HCT116 (cell line): ENCODE data around the gene HOXC4. TPM values are rescaled to one million over a fixed set of nuclear protein-coding genes. Genes with fewer than 3 reads are reported as not detected.

Experiments
- ATAC-seq: fragments of 200-7000 bp; cut with Tn5 transposase; 2 replicates; pipeline ENCODE4 v1.9.1; 2020; ENCODE audit warnings: mild to moderate bottlenecking, moderate library complexity
- BruUV-seq: library from RNA; stranded (reverse); fragments of 400-500 nt; replicated peaks from 2 replicates; lab custom pipeline; 2021; lab: Mats Ljungman, UMichigan
- CTCF ChIA-PET: fragments of 300-600 bp; sonication (Branson Sonifier 250); formaldehyde crosslinking; loops from one replicate; lab custom pipeline; 2021; ENCODE audit warnings: antibody characterized with exemption; lab: Charles Lee
- POLR2A ChIA-PET: fragments of 300-600, 350-600 bp; sonication (Branson Sonifier 250); formaldehyde crosslinking; loops from one replicate; lab custom pipeline; 2021; ENCODE audit warnings: antibody characterized with exemption; lab: Charles Lee
- RAD21 ChIA-PET, 2 experiments: fragments of 300-600 bp; sonication (Branson Sonifier 250); formaldehyde crosslinking; loops; one replicate each; lab custom pipeline; 2023; ENCODE audit warnings: low total read pairs in 2 of 2; ENCODE audit not compliant: uncharacterized antibody in 2 of 2, unreplicated experiment in 2 of 2, low non-redundant PET in 1 of 2; lab: Charles Lee
- DNase-seq: peaks from one replicate; pipeline ENCODE4 v3.0.0-alpha.2; 2010; ENCODE audit warnings: low read depth, low spot score
- H2AFZ ChIP-seq: fragments of 200-600 bp; shearing (Covaris generic), sonication (generic); 2 replicates; pipeline ENCODE4 v1.6.1; 2017; ENCODE audit warnings: low read depth, mixed run types, mixed read lengths, antibody characterized with exemption, low read length; ENCODE audit not compliant: poor library complexity, severe bottlenecking
- H3K27ac ChIP-seq: 2 replicates; pipeline ENCODE4 v1.5.1; 2012; ENCODE audit warnings: low read depth, low read length
- H3K27me3 ChIP-seq: fragments of 200-600 bp; sonication (generic); 2 replicates; pipeline ENCODE4 v1.6.1; 2016; ENCODE audit warnings: mixed run types, low read length, mixed read lengths; ENCODE audit not compliant: insufficient read depth
- H3K36me3 ChIP-seq, 2 experiments: fragments of 200-500 bp in 1 of 2; fragments of 200-600 bp in 1 of 2; sonication (Bioruptor generic) in 1 of 2; sonication (generic) in 1 of 2; 2 replicates each; pipeline versions ENCODE4 v1.5.1 to v1.6.1; 2014 to 2016; ENCODE audit warnings: low read length in 2 of 2, inconsistent platforms in 1 of 2, mixed read lengths in 1 of 2, mixed run types in 1 of 2; ENCODE audit not compliant: insufficient read depth in 2 of 2, control insufficient read depth in 1 of 2
- H3K4me1 ChIP-seq, 2 experiments: fragments of 200-600 bp in 1 of 2; sonication (generic) in 1 of 2; 2 replicates each; pipeline versions ENCODE4 v1.5.1 to v1.6.1; 2012 to 2017; ENCODE audit warnings: low read length in 2 of 2, inconsistent platforms in 1 of 2, mild to moderate bottlenecking in 1 of 2, mixed read lengths in 1 of 2, mixed run types in 1 of 2, moderate library complexity in 1 of 2; ENCODE audit not compliant: insufficient read depth in 2 of 2, control insufficient read depth in 1 of 2
- H3K4me2 ChIP-seq: fragments of 200-600 bp; sonication (generic); 2 replicates; pipeline ENCODE4 v1.6.1; 2017; ENCODE audit warnings: mixed run types, low read length, mixed read lengths
- H3K4me3 ChIP-seq, 2 experiments: fragments of 200-600 bp in 1 of 2; sonication (generic) in 1 of 2; replicated peaks in 1 of 2; 2 replicates each; pipeline ENCODE4 v1.5.1; 2011 to 2016; ENCODE audit warnings: low read length in 2 of 2, control low read depth in 1 of 2, low read depth in 1 of 2, mild to moderate bottlenecking in 1 of 2, mixed read lengths in 1 of 2, mixed run types in 1 of 2
- H3K79me2 ChIP-seq: fragments of 200-600 bp; sonication (generic); 2 replicates; pipeline ENCODE4 v1.6.1; 2017; ENCODE audit warnings: mild to moderate bottlenecking, mixed run types, low read length, moderate library complexity, mixed read lengths; ENCODE audit not compliant: insufficient read depth
- H3K9ac ChIP-seq: fragments of 200-600 bp; sonication (generic); 2 replicates; pipeline ENCODE4 v1.6.1; 2016; ENCODE audit warnings: low read length, mixed read lengths
- H3K9me2 ChIP-seq: fragments of 200-600 bp; sonication (generic), shearing (Covaris generic); 2 replicates; pipeline ENCODE4 v1.6.1; 2017; ENCODE audit warnings: mixed run types, mild to moderate bottlenecking, moderate library complexity; ENCODE audit not compliant: insufficient read depth
- H3K9me3 ChIP-seq, 2 experiments: fragments of 200-500 bp in 1 of 2; fragments of 200-600 bp in 1 of 2; sonication (Bioruptor generic) in 1 of 2; sonication (generic) in 1 of 2; 2 replicates each; pipeline ENCODE4 v1.6.1; 2014 to 2017; ENCODE audit warnings: low read length in 2 of 2, mixed read lengths in 2 of 2, inconsistent platforms in 1 of 2, low read depth in 1 of 2, mild to moderate bottlenecking in 1 of 2, mixed run types in 1 of 2, moderate library complexity in 1 of 2; ENCODE audit not compliant: control insufficient read depth in 1 of 2, insufficient read depth in 1 of 2
- H4K20me1 ChIP-seq: fragments of 200-600 bp; sonication (generic), shearing (Covaris generic); 2 replicates; pipeline ENCODE4 v1.6.1; 2017; ENCODE audit warnings: mixed run types, mild to moderate bottlenecking, moderate library complexity; ENCODE audit not compliant: insufficient read depth
- CBX3 ChIP-seq: IDR thresholded peaks from 2 replicates; pipeline ENCODE4 v1.6.1; 2012; ENCODE audit warnings: low read depth
- CEBPB ChIP-seq: IDR thresholded peaks from 2 replicates; pipeline ENCODE4 v1.6.1; 2012; ENCODE audit warnings: low read depth
- EGR1 ChIP-seq: IDR thresholded peaks from 2 replicates; pipeline ENCODE4 v1.6.1; 2012; ENCODE audit warnings: low read depth
- ELF1 ChIP-seq: IDR thresholded peaks from 2 replicates; pipeline ENCODE4 v1.6.1; 2012; ENCODE audit warnings: low read depth, borderline replicate concordance
- EZH2 ChIP-seq: fragments of 200-600 bp; sonication (generic); IDR thresholded peaks from 2 replicates; pipeline ENCODE4 v1.6.1; 2017; ENCODE audit warnings: antibody characterized with exemption, mixed run types
- EZH2phosphoT487 ChIP-seq: fragments of 200-600 bp; IDR thresholded peaks from 2 replicates; pipeline ENCODE4 v1.6.1; 2018; ENCODE audit warnings: antibody characterized with exemption, borderline replicate concordance
- FOSL1 ChIP-seq: IDR thresholded peaks from 2 replicates; pipeline ENCODE4 v1.6.1; 2012; ENCODE audit warnings: low read depth
- POLR2A ChIP-seq: IDR thresholded peaks from 2 replicates; pipeline ENCODE4 v1.7.0; 2011; ENCODE audit warnings: borderline replicate concordance; ENCODE audit not compliant: insufficient read depth, insufficient read length; ENCODE audit errors: extremely low read depth
- RAD21 ChIP-seq: IDR thresholded peaks from 2 replicates; pipeline ENCODE4 v1.6.1; 2012; ENCODE audit warnings: low read depth, mild to moderate bottlenecking
- SRF ChIP-seq: IDR thresholded peaks from 2 replicates; pipeline ENCODE4 v1.6.1; 2012; ENCODE audit warnings: low read depth
- TCF7L2 ChIP-seq: IDR thresholded peaks from 2 replicates; pipeline ENCODE4 v1.7.0; 2011; ENCODE audit warnings: borderline replicate concordance, inconsistent platforms; ENCODE audit not compliant: insufficient read depth, insufficient read length; ENCODE audit errors: extremely low read depth
- YY1 ChIP-seq: IDR thresholded peaks from 2 replicates; pipeline ENCODE4 v1.6.1; 2011; ENCODE audit warnings: low read length, low read depth, moderate library complexity, mild to moderate bottlenecking; ENCODE audit not compliant: insufficient replicate concordance; ENCODE audit errors: extremely low read depth
- ZFX ChIP-seq: fragments of 450-650 bp; IDR thresholded peaks from 2 replicates; pipeline ENCODE4 v1.6.1; 2017
- intact Hi-C: fragments of 100-400 bp; cut with micrococcal nuclease; formaldehyde crosslinking; loops from 2 replicates; pipeline ENCODE4 v1.10.0; 2022
- total RNA-seq: library from RNA; stranded (reverse); gene quantifications from one replicate; pipeline ENCODE4 v1.2.1, GENCODE V29; 2021; ENCODE audit not compliant: unreplicated experiment
- TF ChIP-seq, protein P1 (sequence below): IDR thresholded peaks from 2 replicates; pipeline ENCODE4 v1.6.1; 2012
- TF ChIP-seq, protein P2 (sequence below): IDR thresholded peaks from 2 replicates; pipeline ENCODE4 v1.6.1; 2012; ENCODE audit warnings: low read depth
- TF ChIP-seq, protein P3 (sequence below): IDR thresholded peaks from 2 replicates; pipeline ENCODE4 v1.6.1; 2012
- TF ChIP-seq, protein P4 (sequence below), 3 experiments: fragments of 200-600 bp in 1 of 3; sonication (generic) in 1 of 3; IDR thresholded peaks in 2 of 3; conservative IDR thresholded peaks in 1 of 3; 2 replicates each; pipeline ENCODE4 v1.5.1; 2012 to 2017; ENCODE audit warnings: low read depth in 2 of 3, low read length in 2 of 3, antibody characterized with exemption in 1 of 3, borderline replicate concordance in 1 of 3, control low read depth in 1 of 3, mild to moderate bottlenecking in 1 of 3, mixed read lengths in 1 of 3, mixed run types in 1 of 3, moderate library complexity in 1 of 3; ENCODE audit not compliant: insufficient read depth in 1 of 3
- TF ChIP-seq, protein P5 (sequence below): IDR thresholded peaks from 2 replicates; pipeline ENCODE4 v1.6.1; 2011; ENCODE audit warnings: mild to moderate bottlenecking, low read length, moderate library complexity; ENCODE audit not compliant: insufficient replicate concordance; ENCODE audit errors: extremely low read depth

The HOXC4 gene
- total RNA-seq, 1 experiment from 2014 or later, result 1.5 TPM

DNA sequence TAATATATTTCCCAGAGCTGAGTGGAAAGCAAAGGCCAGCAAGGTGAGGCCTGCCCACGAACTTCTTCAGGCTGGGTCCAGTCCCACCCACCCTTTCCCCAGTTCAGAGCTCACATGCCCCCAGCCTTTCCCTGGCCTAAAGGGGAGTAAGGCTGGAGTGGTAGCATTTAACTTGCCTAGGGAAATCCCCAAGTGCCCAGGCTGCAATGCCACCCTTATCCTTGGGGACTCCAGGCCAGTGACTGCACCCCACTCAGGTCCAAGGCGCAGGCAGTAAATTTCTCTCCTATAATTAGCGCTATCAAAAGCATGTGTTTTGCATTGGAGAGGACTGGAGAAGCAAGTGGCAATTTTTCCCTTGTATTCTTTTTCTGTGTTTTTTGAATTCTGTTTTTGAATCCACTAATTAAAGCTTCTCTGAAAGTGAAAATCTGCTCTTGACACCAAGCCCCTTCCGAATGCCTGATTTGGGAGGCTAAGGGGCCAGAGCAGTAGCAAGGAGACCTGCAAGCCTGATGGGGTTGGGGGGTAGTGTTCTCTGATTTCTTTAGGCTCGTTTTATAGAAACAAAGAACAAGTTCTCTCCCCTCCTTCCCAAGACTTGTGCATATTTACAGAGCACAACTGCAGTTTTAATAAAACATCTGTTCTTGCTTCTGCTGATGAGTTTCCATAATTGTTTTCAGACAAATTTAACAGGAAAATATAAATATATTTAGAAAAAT, 28.9 kb upstream of the HOXC4 start:
- ATAC-seq (no peak), DNase-seq (no peak)
- Histone ChIP-seq H3K4me3 (no peak overlapping the region), H3K9ac (no peak overlapping the region), H4K20me1 (no peaks in the 10 kb centered on the region), H3K79me2 (no peaks in the 10 kb centered on the region), H3K4me2 (no peak overlapping the region), H2AFZ (no peak overlapping the region), H3K9me3 (no peaks in the 10 kb centered on the region), H3K27ac (no peak overlapping the region), H3K27me3 (no peaks in the 10 kb centered on the region), H3K9me2 (no peaks in the 10 kb centered on the region), H3K36me3 (no peaks in the 10 kb centered on the region), H3K4me1 (peaks cover 7 to 17% of the 10 kb centered on the region in 2 experiments; a peak in 3 of 4 replicates)
- TF ChIP-seq CEBPB, result no peak
- no peak for TF ChIP-seq RAD21
- TF ChIP-seq YY1, result no peak
- no peak for TF ChIP-seq SRF
- TF ChIP-seq, protein P1, sequence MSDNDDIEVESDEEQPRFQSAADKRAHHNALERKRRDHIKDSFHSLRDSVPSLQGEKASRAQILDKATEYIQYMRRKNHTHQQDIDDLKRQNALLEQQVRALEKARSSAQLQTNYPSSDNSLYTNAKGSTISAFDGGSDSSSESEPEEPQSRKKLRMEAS, result no peak
- TF ChIP-seq, protein P2, sequence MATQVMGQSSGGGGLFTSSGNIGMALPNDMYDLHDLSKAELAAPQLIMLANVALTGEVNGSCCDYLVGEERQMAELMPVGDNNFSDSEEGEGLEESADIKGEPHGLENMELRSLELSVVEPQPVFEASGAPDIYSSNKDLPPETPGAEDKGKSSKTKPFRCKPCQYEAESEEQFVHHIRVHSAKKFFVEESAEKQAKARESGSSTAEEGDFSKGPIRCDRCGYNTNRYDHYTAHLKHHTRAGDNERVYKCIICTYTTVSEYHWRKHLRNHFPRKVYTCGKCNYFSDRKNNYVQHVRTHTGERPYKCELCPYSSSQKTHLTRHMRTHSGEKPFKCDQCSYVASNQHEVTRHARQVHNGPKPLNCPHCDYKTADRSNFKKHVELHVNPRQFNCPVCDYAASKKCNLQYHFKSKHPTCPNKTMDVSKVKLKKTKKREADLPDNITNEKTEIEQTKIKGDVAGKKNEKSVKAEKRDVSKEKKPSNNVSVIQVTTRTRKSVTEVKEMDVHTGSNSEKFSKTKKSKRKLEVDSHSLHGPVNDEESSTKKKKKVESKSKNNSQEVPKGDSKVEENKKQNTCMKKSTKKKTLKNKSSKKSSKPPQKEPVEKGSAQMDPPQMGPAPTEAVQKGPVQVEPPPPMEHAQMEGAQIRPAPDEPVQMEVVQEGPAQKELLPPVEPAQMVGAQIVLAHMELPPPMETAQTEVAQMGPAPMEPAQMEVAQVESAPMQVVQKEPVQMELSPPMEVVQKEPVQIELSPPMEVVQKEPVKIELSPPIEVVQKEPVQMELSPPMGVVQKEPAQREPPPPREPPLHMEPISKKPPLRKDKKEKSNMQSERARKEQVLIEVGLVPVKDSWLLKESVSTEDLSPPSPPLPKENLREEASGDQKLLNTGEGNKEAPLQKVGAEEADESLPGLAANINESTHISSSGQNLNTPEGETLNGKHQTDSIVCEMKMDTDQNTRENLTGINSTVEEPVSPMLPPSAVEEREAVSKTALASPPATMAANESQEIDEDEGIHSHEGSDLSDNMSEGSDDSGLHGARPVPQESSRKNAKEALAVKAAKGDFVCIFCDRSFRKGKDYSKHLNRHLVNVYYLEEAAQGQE, result no peak
- TF ChIP-seq, protein P3, sequence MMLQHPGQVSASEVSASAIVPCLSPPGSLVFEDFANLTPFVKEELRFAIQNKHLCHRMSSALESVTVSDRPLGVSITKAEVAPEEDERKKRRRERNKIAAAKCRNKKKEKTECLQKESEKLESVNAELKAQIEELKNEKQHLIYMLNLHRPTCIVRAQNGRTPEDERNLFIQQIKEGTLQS, result no peak
- TF ChIP-seq EZH2, result no peak
- TF ChIP-seq EZH2phosphoT487, result no peak
- TF ChIP-seq EGR1, result no peak
- TF ChIP-seq FOSL1, result no peak
- TF ChIP-seq POLR2A, result no peak
- TF ChIP-seq CBX3, result no peak
- no peak for TF ChIP-seq ELF1
- TF ChIP-seq, protein P4, sequence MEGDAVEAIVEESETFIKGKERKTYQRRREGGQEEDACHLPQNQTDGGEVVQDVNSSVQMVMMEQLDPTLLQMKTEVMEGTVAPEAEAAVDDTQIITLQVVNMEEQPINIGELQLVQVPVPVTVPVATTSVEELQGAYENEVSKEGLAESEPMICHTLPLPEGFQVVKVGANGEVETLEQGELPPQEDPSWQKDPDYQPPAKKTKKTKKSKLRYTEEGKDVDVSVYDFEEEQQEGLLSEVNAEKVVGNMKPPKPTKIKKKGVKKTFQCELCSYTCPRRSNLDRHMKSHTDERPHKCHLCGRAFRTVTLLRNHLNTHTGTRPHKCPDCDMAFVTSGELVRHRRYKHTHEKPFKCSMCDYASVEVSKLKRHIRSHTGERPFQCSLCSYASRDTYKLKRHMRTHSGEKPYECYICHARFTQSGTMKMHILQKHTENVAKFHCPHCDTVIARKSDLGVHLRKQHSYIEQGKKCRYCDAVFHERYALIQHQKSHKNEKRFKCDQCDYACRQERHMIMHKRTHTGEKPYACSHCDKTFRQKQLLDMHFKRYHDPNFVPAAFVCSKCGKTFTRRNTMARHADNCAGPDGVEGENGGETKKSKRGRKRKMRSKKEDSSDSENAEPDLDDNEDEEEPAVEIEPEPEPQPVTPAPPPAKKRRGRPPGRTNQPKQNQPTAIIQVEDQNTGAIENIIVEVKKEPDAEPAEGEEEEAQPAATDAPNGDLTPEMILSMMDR (IDR thresholded peaks at IDR 0.05 in 2 of 3, conservative IDR thresholded peaks at IDR 0.05 in 1 of 3; ENCODE audit: borderline replicate concordance in 1 of 3, insufficient read depth in 1 of 3, low read depth in 2 of 3, low read length in 2 of 3), result no peak
- TF ChIP-seq, protein P5, sequence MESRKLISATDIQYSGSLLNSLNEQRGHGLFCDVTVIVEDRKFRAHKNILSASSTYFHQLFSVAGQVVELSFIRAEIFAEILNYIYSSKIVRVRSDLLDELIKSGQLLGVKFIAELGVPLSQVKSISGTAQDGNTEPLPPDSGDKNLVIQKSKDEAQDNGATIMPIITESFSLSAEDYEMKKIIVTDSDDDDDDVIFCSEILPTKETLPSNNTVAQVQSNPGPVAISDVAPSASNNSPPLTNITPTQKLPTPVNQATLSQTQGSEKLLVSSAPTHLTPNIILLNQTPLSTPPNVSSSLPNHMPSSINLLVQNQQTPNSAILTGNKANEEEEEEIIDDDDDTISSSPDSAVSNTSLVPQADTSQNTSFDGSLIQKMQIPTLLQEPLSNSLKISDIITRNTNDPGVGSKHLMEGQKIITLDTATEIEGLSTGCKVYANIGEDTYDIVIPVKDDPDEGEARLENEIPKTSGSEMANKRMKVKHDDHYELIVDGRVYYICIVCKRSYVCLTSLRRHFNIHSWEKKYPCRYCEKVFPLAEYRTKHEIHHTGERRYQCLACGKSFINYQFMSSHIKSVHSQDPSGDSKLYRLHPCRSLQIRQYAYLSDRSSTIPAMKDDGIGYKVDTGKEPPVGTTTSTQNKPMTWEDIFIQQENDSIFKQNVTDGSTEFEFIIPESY, result no peak
- no peak for TF ChIP-seq ZFX
- no peak for TF ChIP-seq TCF7L2
- ChIA-PET RAD21 (no interaction called here), POLR2A (interaction anchor here (0.6 kb wide), 1 partner anchor 30 kb away, joined by 8 read pairs; no protein-coding TSS in a partner anchor), CTCF (interaction anchor here (0.6 to 5.3 kb wide), 5 partner anchors 8 to 195 kb away, joined by 3 to 38 read pairs (median 3); partner anchors contain the start of genes HOXC5 and HOXC9)
- BruUV-seq, result no TSS peak
- intact Hi-C loops, result no loop called here
